Fibroblast of lung (primary cell): ENCODE measurements around the gene CC2D2B. TPM values are rescaled to one million over a fixed set of nuclear protein-coding genes. Genes with fewer than 3 reads are reported as not detected.
A peak's percentile ranks its signal among the peaks of the same experiment; 100 is the strongest.

Experiments used
- DNase-seq, 2 donors: peaks; one replicate each; pipeline versions ENCODE4 v3.0.0 to v3.0.0-alpha.2; 2010; ENCODE audit warnings: low read depth in 2 of 2
- H2AFZ ChIP-seq: 2 replicates; pipeline ENCODE4 v1.5.1; 2012; ENCODE audit warnings: low read length, control low read depth, inconsistent platforms
- H3K27ac ChIP-seq: 2 replicates; pipeline ENCODE4 v1.5.1; 2011; ENCODE audit warnings: low read length, control low read depth; ENCODE audit not compliant: insufficient read depth
- H3K27me3 ChIP-seq: 2 replicates; pipeline ENCODE4 v1.5.1; 2011; ENCODE audit warnings: mild to moderate bottlenecking, low read length; ENCODE audit not compliant: control insufficient read depth, insufficient read depth
- H3K36me3 ChIP-seq: 2 replicates; pipeline ENCODE4 v1.5.1; 2011; ENCODE audit warnings: low read length; ENCODE audit not compliant: control insufficient read depth, insufficient read depth
- H3K4me1 ChIP-seq: 2 replicates; pipeline ENCODE4 v1.5.1; 2011; ENCODE audit warnings: low read length; ENCODE audit not compliant: control insufficient read depth, insufficient read depth; ENCODE audit errors: extremely low read depth
- H3K4me2 ChIP-seq: 2 replicates; pipeline ENCODE4 v1.5.1; 2011; ENCODE audit warnings: low read length, control low read depth; ENCODE audit not compliant: insufficient read depth; ENCODE audit errors: extremely low read depth
- H3K4me3 ChIP-seq, 4 experiments: fragments of 200-600 bp in 1 of 4; sonication (generic) in 1 of 4; replicated peaks in 1 of 4; 2 replicates each; pipeline ENCODE4 v1.5.1; 2011 to 2016; ENCODE audit warnings: low read length in 4 of 4, low read depth in 3 of 4, mild to moderate bottlenecking in 3 of 4, control low read depth in 2 of 4, inconsistent platforms in 1 of 4, mixed read lengths in 1 of 4; ENCODE audit not compliant: insufficient read depth in 1 of 4; ENCODE audit errors: control extremely low read depth in 1 of 4
- H3K79me2 ChIP-seq: 2 replicates; pipeline ENCODE4 v1.5.1; 2012; ENCODE audit warnings: mild to moderate bottlenecking, low read length, inconsistent platforms; ENCODE audit not compliant: control insufficient read depth, insufficient read depth
- H3K9ac ChIP-seq: 2 replicates; pipeline ENCODE4 v1.5.1; 2011; ENCODE audit warnings: mild to moderate bottlenecking, low read length, control low read depth; ENCODE audit not compliant: insufficient read depth
- H3K9me3 ChIP-seq: 2 replicates; pipeline ENCODE4 v1.5.1; 2012; ENCODE audit warnings: low read depth, low read length; ENCODE audit not compliant: control insufficient read depth, insufficient read depth
- H4K20me1 ChIP-seq: 2 replicates; pipeline ENCODE4 v1.5.1; 2011; ENCODE audit warnings: low read length; ENCODE audit not compliant: control insufficient read depth, insufficient read depth; ENCODE audit errors: extremely low read depth
- CTCF ChIP-seq, 2 donors: IDR thresholded peaks in 1 of 2; conservative IDR thresholded peaks in 1 of 2; 1 replicate in 1 of 2; 2 replicates in 1 of 2; pipeline ENCODE4 v1.5.1; 2011 to 2012; ENCODE audit warnings: low read length in 2 of 2, control low read depth in 1 of 2, inconsistent platforms in 1 of 2, low read depth in 1 of 2, mild to moderate bottlenecking in 1 of 2
- EZH2 ChIP-seq: IDR thresholded peaks from 2 replicates; pipeline ENCODE4 v1.5.1; 2012; ENCODE audit warnings: low read length, control low read depth, mild to moderate bottlenecking; ENCODE audit errors: missing control alignments
- polyA plus RNA-seq, 2 donors: library from polyadenylated mRNA; depleted of rRNA in 1 of 2; stranded (reverse) in 1 of 2; unstranded in 1 of 2; fragments of >200 nt; gene quantifications; 2 replicates each; pipeline ENCODE4 v1.2.1, GENCODE V29; 2011 to 2012; ENCODE audit warnings: missing spikeins in 1 of 2
- total RNA-seq: library from RNA; depleted of rRNA; stranded (reverse); fragments of >200 nt; gene quantifications from 2 replicates; pipeline ENCODE4 v1.2.1, GENCODE V29; 2014

The CC2D2B gene
- total and polyA plus RNA-seq, 2 donors (not counting 1 experiment from before 2014, with no cell fraction given), result 0.33 TPM; not detected in 1

GRCh38 chr10:96023168-96023567 is 115.4 kb downstream of the CC2D2B start:
- H3K27ac ChIP-seq, result no peak overlapping the region

GRCh38 chr10:96025566-96025965 is 117.8 kb downstream of the CC2D2B start:
- Histone ChIP-seq H3K9me3 (no peaks in the 10 kb centered on the region), H3K4me1 (no peaks in the 10 kb centered on the region), H4K20me1 (no peaks in the 10 kb centered on the region), H3K4me3 (no peak overlapping the region), H3K79me2 (no peaks in the 10 kb centered on the region), H3K4me2 (no peak overlapping the region), H2AFZ (no peak overlapping the region), H3K9ac (no peak overlapping the region), H3K36me3 (no peaks in the 10 kb centered on the region), H3K27ac (no peak overlapping the region), H3K27me3 (no peaks in the 10 kb centered on the region)
- TF ChIP-seq EZH2 (no peak), CTCF (conservative IDR thresholded peaks at IDR 0.05 in 1 of 2, IDR thresholded peaks at IDR 0.05 in 1 of 2; ENCODE audit: low read depth in 1 of 2, low read length in 2 of 2) (peak in 1 of 2 donors; percentile 19)
- DNase-seq, result peak in 1 of 2 donors; percentile 2

More at GRCh38 chr10:96023168-96023567, 115.4 kb downstream of the CC2D2B start:
- TF ChIP-seq EZH2 (no peak), CTCF (conservative IDR thresholded peaks at IDR 0.05 in 1 of 2, IDR thresholded peaks at IDR 0.05 in 1 of 2; ENCODE audit: low read depth in 1 of 2, low read length in 2 of 2) (no peak)
- Histone ChIP-seq H3K79me2 (no peaks in the 10 kb centered on the region), H3K36me3 (no peaks in the 10 kb centered on the region), H4K20me1 (no peaks in the 10 kb centered on the region), H3K4me2 (no peak overlapping the region), H3K4me1 (no peaks in the 10 kb centered on the region), H3K27me3 (no peaks in the 10 kb centered on the region), H3K9me3 (no peaks in the 10 kb centered on the region), H2AFZ (no peak overlapping the region), H3K4me3 (no peak overlapping the region), H3K9ac (no peak overlapping the region)
- DNase-seq, result no peak

GRCh38 chr10:96034625-96035024 is 126.8 kb downstream of the CC2D2B start:
- H3K4me2 ChIP-seq, result no peak overlapping the region
- no peak for DNase-seq
- TF ChIP-seq EZH2, result no peak
- H3K9me3 ChIP-seq, result no peaks in the 10 kb centered on the region
- no peaks in the 10 kb centered on the region for H3K79me2 ChIP-seq
- H3K4me1 ChIP-seq, result no peaks in the 10 kb centered on the region
- no peak overlapping the region for H3K4me3 ChIP-seq
- no peaks in the 10 kb centered on the region for H3K36me3 ChIP-seq
- H2AFZ ChIP-seq, result no peak overlapping the region
- H3K27ac ChIP-seq, result no peak overlapping the region
- H3K27me3 ChIP-seq, result peaks cover 2% of the 10 kb centered on the region
- H4K20me1 ChIP-seq, result no peaks in the 10 kb centered on the region
- H3K9ac ChIP-seq, result no peak overlapping the region
